Suprapubic skin (tissue), 4 donors: ENCODE data around the gene NAGA.

Source experiments
- CTCF ChIP-seq, 2 donors: fragments of 200-600 bp in 1 of 2; fragments of 450-650 bp in 1 of 2; sonication (generic) in 1 of 2; IDR thresholded peaks; one replicate each; pipeline ENCODE4 v1.5.1; 2016 to 2019; ENCODE audit warnings: antibody characterized with exemption in 2 of 2, mild to moderate bottlenecking in 1 of 2, moderate library complexity in 1 of 2
- POLR2A ChIP-seq, 2 donors: fragments of 450-650 bp; IDR thresholded peaks; one replicate each; pipeline ENCODE4 v1.6.1; 2017; ENCODE audit warnings: antibody characterized with exemption in 2 of 2, mild to moderate bottlenecking in 2 of 2, moderate library complexity in 2 of 2
- POLR2AphosphoS5 ChIP-seq, 3 donors: sonication (generic); formaldehyde crosslinking; IDR thresholded peaks; one replicate each; pipeline ENCODE4 v1.6.1; 2017; ENCODE audit warnings: antibody characterized with exemption in 3 of 3

- TF ChIP-seq CTCF (IDR thresholded peaks at IDR 0.05) (no peak), POLR2A (IDR thresholded peaks at IDR 0.05) (no peak), POLR2AphosphoS5 (IDR thresholded peaks at IDR 0.05) (no peak)
Measured at GRCh38 chr22:42056757-42057511, 13.7 kb downstream of the NAGA start.
